ENCODE data around the gene CDA.

CDA gene

DNA sequence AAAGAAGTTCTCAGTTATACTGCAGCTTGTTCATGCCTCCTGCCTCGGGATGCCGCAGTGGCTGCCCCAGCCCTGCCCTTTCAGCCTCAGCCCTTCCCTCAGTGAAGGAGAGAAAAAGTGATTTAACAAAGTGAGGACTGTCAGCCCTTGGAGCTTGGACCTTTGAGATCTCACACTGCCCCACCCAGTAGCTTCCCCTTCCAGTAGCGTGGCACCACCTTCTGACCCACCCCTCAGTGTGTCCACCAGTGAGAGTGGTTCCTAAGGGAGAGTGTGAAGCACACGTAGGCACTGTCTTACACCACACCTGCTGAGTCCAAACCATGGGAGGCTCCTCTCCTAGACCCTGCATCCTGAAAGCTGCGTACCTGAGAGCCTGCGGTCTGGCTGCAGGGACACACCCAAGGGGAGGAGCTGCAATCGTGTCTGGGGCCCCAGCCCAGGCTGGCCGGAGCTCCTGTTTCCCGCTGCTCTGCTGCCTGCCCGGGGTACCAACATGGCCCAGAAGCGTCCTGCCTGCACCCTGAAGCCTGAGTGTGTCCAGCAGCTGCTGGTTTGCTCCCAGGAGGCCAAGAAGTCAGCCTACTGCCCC, at the start of gene CDA:
TSS of gene CDA (plus strand) at position 464 of the 592 bp plus-strand sequence. CDS start at position 497, 33 bp downstream.
- in situ Hi-C loops (cut with HindIII; ENCODE audit: low sequenced_read_pairs): no loop called here

- in situ Hi-C loops (cut with HindIII; ENCODE audit: low sequenced_read_pairs): no loop called here
Observed at GRCh38 chr1:20540281-20540680, 48.6 kb upstream of the CDA start.

DNA sequence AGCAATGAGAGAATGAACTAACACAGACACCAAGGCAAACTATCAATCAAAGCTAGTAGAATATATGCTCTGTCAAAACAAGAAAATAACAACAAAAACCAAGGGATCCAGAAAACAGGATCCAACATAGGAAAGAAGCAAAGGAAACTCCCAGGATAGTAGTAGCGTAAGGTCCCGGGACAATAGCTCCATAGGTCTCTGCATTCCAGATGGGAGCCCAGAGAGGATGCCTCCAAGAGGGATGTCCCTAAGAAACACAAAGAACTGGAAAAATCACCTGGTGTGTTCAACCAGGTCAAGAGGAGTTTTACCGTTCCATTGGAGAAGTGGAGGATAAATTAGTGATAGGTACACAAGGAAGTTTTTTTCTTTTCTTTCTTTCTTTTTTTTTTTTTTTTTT, 42.3 kb upstream of the CDA start:
- in situ Hi-C loops (cut with HindIII; ENCODE audit: low sequenced_read_pairs): no loop called here

DNA sequence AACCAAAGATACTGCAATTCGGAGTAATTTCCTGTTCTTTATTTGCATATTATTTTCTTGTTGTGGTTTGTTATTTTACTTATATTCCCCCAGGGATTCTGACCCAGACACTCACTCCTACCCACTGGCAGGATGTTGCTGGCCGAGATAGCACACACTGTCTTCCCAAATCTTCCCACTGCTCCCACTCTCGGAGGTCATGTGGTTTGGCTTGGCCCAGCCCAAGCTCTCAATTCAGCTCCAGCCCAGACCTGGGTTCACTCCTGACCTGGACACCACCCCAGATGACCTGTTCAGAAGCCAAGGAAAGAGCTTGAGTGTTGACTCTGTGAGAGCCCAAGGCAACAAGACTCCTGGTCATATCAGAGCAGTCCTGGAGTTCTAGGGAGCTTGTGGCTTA, 37.7 kb upstream of the CDA start:
- in situ Hi-C loops (cut with HindIII; ENCODE audit: low sequenced_read_pairs): no loop called here

DNA sequence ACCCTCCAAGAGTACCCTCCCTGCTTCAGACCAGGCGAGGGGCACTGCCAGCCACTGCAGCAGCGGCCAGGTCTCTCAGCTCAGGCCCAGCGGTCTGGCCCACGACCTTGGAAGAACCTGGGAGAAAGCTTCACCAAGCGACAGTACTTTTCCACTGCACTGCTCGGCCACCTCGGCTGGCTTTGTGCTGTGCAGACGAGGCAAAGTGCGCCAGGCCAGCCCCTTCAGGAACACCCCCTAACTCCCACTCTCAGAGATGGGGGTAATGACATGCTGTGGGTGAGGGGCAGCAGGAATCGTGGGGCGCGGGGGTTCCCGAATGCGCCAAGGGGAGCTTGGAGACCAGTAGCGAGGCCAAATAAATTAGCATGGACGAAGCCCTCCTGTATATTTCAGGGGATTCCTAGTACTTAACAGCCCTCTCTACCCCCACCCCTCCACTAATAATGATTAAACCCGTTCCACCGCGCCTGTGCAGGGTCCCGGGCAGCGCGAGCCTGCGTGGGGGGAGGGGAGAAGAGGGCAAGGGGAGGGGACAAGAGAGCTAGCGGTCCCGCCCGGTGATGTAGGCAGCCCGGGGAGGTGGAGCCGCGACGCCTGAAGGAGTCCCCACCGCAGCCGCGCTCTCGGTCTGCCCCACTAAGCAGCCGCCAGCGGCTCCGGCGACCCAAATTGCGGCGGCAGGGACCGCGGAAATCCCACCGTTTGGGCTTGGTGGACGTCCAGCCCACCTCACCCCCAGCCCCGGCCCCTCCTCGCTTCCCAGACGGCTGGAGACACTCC, 36.8 kb upstream of the CDA start, which contains the start of gene FAM43B:
TSS of gene FAM43B (plus strand) at position 629 of the 783 bp plus-strand sequence. CDS start 401 bp downstream, outside the sequence.
- in situ Hi-C loops (cut with HindIII; ENCODE audit: low sequenced_read_pairs): no loop called here

GRCh38 chr1:20552728-20553445, 36.0 kb upstream of the CDA start:
- in situ Hi-C loops (cut with HindIII; ENCODE audit: low sequenced_read_pairs): no loop called here

DNA sequence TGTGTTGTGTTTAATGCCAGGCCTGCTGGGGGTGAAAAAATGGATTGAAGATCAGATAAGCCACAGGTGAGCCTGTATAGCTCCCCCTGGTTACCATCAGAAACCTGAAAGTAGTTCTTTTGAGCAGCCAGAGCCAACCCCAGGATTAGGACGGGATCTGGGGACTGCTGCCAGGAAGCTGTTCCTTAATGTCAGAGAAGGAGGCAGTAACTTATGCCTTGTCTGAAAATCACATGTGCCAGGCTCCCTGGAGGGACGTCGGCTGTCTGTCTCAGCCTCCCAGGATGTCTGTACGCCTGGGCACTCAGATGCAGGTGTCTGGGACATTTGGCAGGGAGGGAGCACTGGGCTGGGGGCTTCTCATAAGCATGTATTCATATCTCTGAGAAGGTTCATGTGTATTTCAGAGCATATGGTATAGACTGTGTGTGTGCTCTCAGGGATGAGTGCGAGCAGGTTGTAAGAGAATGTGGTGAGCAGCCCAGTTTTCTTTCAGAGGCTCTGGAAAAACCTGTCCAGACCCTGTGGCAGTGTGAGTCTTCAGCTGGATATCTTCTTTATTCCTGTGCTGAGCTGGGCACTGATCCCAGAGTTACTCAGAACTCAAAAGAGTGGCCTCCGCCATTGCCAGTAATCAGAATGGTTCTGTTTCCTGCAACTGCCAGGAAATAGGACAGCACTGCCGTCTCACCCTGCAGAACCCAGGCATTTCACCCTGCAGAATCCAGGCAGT, 33.7 kb upstream of the CDA start:
- in situ Hi-C loops (cut with HindIII; ENCODE audit: low sequenced_read_pairs): no loop called here

GRCh38 chr1:20555758-20556120, 33.2 kb upstream of the CDA start:
- in situ Hi-C loops (cut with HindIII; ENCODE audit: low sequenced_read_pairs): no loop called here

DNA sequence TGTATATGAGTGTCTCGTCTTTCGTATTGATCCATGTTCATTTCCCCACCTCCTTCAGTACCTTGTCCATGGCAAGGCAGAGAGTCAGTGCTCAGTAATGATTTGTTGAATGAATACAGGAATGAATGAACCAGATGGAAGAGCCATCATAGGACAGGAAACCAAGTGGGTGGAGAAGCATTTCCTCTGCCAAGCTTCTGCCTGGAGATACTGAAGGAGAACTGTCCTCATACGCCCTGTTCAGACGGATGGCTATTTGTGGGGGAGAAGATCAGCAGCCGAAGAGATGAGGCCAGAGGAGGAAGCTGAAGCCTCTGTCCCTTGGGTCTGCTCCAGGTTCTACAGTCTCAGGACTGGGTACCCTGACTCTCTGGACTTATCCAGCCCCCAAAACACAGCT, 30.7 kb upstream of the CDA start:
- in situ Hi-C loops (cut with HindIII; ENCODE audit: low sequenced_read_pairs): no loop called here

DNA sequence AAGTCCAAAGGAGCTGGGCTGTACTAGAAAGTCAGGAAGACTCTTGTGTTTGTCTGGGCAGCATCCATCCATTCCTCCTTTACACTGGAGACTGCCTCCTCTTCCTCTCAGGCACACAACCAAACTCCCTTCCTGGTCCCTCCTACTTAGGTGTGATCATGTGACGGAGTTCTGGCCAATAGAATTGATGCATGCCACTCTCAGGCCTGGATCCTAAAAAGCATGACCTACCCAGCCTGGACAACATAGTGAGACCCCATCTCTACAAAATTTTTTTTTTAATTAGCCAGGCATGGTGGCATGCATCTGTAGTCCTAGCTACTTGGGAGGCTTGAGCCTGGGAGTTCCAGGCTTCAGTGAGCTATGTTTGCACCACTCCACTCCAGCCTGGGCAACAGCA, 27.9 kb upstream of the CDA start:
- in situ Hi-C loops (cut with HindIII; ENCODE audit: low sequenced_read_pairs): no loop called here

DNA sequence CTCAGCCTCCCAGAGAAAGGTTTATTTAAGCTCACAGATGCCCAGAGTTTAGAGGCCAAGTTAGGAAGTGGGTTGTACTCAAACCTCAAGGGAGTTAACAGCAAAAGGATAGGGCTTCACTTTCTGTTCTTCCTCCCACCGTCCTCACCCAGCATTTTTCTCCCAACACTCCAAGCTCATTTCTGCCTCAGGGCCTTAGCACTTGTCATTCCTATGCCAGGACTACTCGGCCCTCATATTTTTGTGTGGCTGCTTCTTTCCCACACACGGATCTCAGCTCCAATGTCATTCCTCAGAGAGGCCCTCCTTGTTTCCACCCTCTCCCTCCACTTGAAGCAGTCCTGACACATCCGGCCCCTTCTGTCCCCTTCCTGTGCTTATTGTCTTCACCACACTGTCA, 23.7 kb upstream of the CDA start:
- in situ Hi-C loops (cut with HindIII; ENCODE audit: low sequenced_read_pairs): no loop called here

DNA sequence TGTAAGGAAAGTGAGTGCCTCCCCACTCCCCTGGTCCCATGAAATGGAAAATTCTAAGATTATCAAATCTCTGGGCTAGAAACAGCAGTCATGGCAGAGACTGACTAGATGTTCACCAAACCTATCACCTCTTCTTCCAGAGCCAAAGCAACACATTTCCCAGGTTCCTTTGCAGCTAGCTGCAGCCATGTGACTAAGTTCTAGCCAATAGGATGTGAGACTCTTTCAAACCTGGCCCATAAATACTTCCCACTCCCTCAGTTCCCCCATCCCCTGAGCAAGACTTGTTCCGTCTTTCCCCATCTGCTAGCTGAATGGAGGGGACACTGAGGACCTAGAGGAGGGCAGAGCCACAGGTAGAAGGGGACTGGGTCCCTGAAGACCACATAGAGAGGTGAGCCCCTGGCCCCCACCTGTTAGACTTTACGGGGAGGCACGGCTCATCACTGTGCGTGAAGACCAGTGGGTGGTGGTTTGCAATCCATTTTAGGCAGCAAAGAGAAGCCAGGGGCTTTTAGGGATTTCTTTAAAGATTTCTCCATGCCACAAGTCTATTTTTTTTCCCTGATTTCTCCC, 19.3 kb upstream of the CDA start:
- in situ Hi-C loops (cut with HindIII; ENCODE audit: low sequenced_read_pairs): no loop called here

DNA sequence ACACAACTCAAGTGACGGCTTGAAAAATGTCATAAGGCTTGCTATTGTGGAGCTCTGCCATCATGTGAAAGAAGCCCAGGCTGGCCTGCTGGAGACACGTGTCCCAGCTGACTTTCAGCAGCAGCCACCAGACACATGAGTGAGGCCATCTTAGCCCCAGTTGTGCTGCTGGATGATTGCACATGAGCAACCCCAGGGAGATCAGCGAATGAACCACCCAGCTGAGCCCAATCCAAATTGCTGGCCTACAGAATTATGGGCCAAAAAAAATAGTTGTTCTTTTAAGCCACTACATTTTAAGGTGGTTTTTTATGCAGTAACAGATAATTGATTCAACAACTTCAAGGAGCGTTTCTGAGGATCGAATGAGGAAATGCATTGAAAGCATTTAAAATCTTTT, 17.5 kb upstream of the CDA start:
- in situ Hi-C loops (cut with HindIII; ENCODE audit: low sequenced_read_pairs): no loop called here

- in situ Hi-C loops (cut with HindIII; ENCODE audit: low sequenced_read_pairs): no loop called here
Observed at GRCh38 chr1:20573987-20574386, 14.9 kb upstream of the CDA start.

GRCh38 chr1:20574686-20575540, 14.0 kb upstream of the CDA start:
- in situ Hi-C loops (cut with HindIII; ENCODE audit: low sequenced_read_pairs): no loop called here

DNA sequence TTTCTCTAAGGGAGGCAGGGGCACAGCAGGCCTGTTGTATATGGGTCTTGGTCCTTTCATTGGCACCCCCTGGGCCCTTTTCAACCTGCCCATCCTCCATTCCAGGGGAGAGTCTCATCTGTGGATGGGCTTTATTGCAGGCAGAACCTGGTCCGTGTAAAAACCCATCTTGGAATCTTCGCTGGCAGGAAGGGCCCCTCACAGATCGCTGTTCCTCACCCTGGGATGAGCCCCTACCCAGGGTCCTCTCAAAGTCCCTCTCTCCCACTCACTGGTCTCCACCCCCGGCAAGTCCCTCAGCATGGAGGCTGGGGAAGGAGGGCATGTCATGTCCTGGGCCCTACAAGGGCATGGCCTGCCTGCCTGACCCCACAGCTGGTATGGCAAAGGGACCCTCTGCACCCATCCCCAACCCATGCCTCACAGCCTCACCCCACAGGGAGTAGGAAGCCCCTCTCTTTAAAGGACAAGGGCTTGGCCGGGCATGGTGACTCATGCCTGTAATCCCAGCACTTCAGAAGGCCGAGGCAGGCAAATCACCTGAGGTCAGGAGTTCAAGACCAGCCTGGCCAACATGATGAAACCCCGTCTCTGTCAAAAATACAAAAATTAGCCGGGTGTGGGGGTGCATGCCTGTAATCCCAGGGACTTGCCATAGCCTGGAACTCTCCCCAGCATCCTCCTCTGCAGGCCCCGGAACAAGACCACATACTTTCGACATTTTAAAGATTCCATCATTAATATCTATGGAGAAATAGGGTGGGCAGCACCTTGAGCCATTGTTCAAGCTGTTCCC, 13.2 kb upstream of the CDA start:
- in situ Hi-C loops (cut with HindIII; ENCODE audit: low sequenced_read_pairs): no loop called here

- in situ Hi-C loops (cut with HindIII; ENCODE audit: low sequenced_read_pairs): no loop called here
Observed at GRCh38 chr1:20578062-20578461, 10.8 kb upstream of the CDA start.

GRCh38 chr1:20578721-20579395, 10.0 kb upstream of the CDA start:
- in situ Hi-C loops (cut with HindIII; ENCODE audit: low sequenced_read_pairs): no loop called here

- in situ Hi-C loops (cut with HindIII; ENCODE audit: low sequenced_read_pairs): loop anchor here (5.0 kb wide), 1 partner anchor 57 kb away; no protein-coding TSS in a partner anchor
Observed at GRCh38 chr1:20584890-20585289, 4.0 kb upstream of the CDA start.

Measured in endothelial cell of hepatic sinusoid (primary cell).